HFF-Myc (cell line): Measurements from ENCODE around the gene KANK2.

Experiments used
- DNase-seq: peaks from one replicate; pipeline ENCODE4 v3.0.0-alpha.2; 2011; ENCODE audit warnings: low read depth; ENCODE audit errors: extremely low read depth
- H3K4me3 ChIP-seq: replicated peaks from 2 replicates; pipeline ENCODE4 v1.5.1; 2011; ENCODE audit warnings: low read depth, mild to moderate bottlenecking, control low read depth, low read length
- CTCF ChIP-seq: IDR thresholded peaks from 2 replicates; pipeline ENCODE4 v1.5.1; 2012; ENCODE audit warnings: mild to moderate bottlenecking, low read depth, low read length, control low read depth; ENCODE audit errors: missing control alignments

The KANK2 gene

GRCh38 chr19:11225815-11226214 is 28.5 kb upstream of the KANK2 start:
- no peak overlapping the region for H3K4me3 ChIP-seq
- DNase-seq = no peak
- no peak for TF ChIP-seq CTCF

GRCh38 chr19:11225172-11225571 is 27.8 kb upstream of the KANK2 start:
- TF ChIP-seq CTCF = no peak

GRCh38 chr19:11224429-11224828 is 27.1 kb upstream of the KANK2 start:
- DNase-seq = no peak
- H3K4me3 ChIP-seq = no peak overlapping the region
- TF ChIP-seq CTCF = no peak

More at GRCh38 chr19:11225172-11225571, 27.8 kb upstream of the KANK2 start:
- no peak overlapping the region for H3K4me3 ChIP-seq
- no peak for DNase-seq

- TF ChIP-seq CTCF = no peak
These were observed 25.9 kb upstream of the KANK2 start for GRCh38 chr19:11223200-11223599.

GRCh38 chr19:11221082-11221598 is 23.8 kb upstream of the KANK2 start:
- no peak for TF ChIP-seq CTCF
- no peak for DNase-seq
- H3K4me3 ChIP-seq = no peak overlapping the region

More at GRCh38 chr19:11223200-11223599, 25.9 kb upstream of the KANK2 start:
- no peak overlapping the region for H3K4me3 ChIP-seq
- no peak for DNase-seq

- no peak for TF ChIP-seq CTCF
- DNase-seq = no peak
- H3K4me3 ChIP-seq = no peak overlapping the region
These were observed 17.0 kb upstream of the KANK2 start for GRCh38 chr19:11214387-11214786.

- no peak for TF ChIP-seq CTCF
- H3K4me3 ChIP-seq = no peak overlapping the region
- DNase-seq = no peak
These were observed 13.2 kb upstream of the KANK2 start for GRCh38 chr19:11210656-11210928.
